Chondrocyte (in vitro differentiated cells): ENCODE data around the gene ATP6AP1. TPM values are rescaled to one million over a fixed set of nuclear protein-coding genes. Genes with fewer than 3 reads are reported as not detected.

Experiments used
- DNase-seq: peaks from one replicate; pipeline ENCODE4 v3.0.0; 2021; ENCODE audit warnings: mixed read lengths, low spot score
- H3K27ac Mint-ChIP-seq: one replicate; pipeline ENCODE4 v1.8.0; 2021; ENCODE audit warnings: mild to moderate bottlenecking, moderate library complexity, mixed read lengths; ENCODE audit not compliant: unreplicated experiment
- H3K27me3 Mint-ChIP-seq: 2 replicates; pipeline ENCODE4 v1.8.0; 2021; ENCODE audit warnings: low read depth, mixed read lengths
- H3K36me3 Mint-ChIP-seq: 2 replicates; pipeline ENCODE4 v1.8.0; 2021; ENCODE audit warnings: low read depth, mixed read lengths
- H3K4me1 Mint-ChIP-seq: 2 replicates; pipeline ENCODE4 v1.8.0; 2021; ENCODE audit warnings: low read depth, mild to moderate bottlenecking, mixed read lengths
- H3K4me3 Mint-ChIP-seq: one replicate; pipeline ENCODE4 v1.8.0; 2021; ENCODE audit warnings: mild to moderate bottlenecking, moderate library complexity, mixed read lengths; ENCODE audit not compliant: unreplicated experiment
- H3K9me3 Mint-ChIP-seq: 2 replicates; pipeline ENCODE4 v1.8.0; 2021; ENCODE audit warnings: low read depth, mixed read lengths
- CTCF ChIP-seq: fragments of 200-600 bp; sonication (generic); IDR thresholded peaks from 2 replicates; pipeline ENCODE4 v1.5.0; 2021; ENCODE audit warnings: antibody characterized with exemption, mild to moderate bottlenecking, moderate library complexity
- total RNA-seq: library from RNA; stranded (reverse); gene quantifications from 3 replicates; pipeline ENCODE4 v1.2.1, GENCODE V29; 2021

ATP6AP1 gene
- total RNA-seq, 1 donor from 2014 or later, result 136 TPM

GRCh38 chrX:154478728-154479622, 50.5 kb downstream of the ATP6AP1 start, which contains the start of gene LAGE3:
Gene LAGE3, minus strand, starts transcription at chrX:154479281. Its CDS starts 366 bp downstream, at chrX:154478915.
- DNase-seq, result peak; percentile 96
- H3K9me3 Mint-ChIP-seq, result peaks cover 4% of the 10 kb centered on the region
- TF ChIP-seq CTCF, result no peak
- peaks cover 8% of the 10 kb centered on the region for H3K4me1 Mint-ChIP-seq
- H3K36me3 Mint-ChIP-seq, result peaks cover 3% of the 10 kb centered on the region
- peak within 1 kb of the TSS; percentile 78 for H3K4me3 Mint-ChIP-seq
- H3K27me3 Mint-ChIP-seq, result no peaks in the 10 kb centered on the region
- peak within 1 kb of the TSS; percentile 88 for H3K27ac Mint-ChIP-seq

- TF ChIP-seq CTCF, result no peak
- no peak for DNase-seq
- H3K4me1 Mint-ChIP-seq, result peaks cover 12% of the 10 kb centered on the region
- H3K36me3 Mint-ChIP-seq, result peaks cover 3% of the 10 kb centered on the region
- H3K4me3 Mint-ChIP-seq, result no peak overlapping the region
- no peak overlapping the region for H3K27ac Mint-ChIP-seq
- no peaks in the 10 kb centered on the region for H3K27me3 Mint-ChIP-seq
- H3K9me3 Mint-ChIP-seq, result peaks cover 4% of the 10 kb centered on the region
Observed at GRCh38 chrX:154481195-154481594, 52.7 kb downstream of the ATP6AP1 start.

- no peak for TF ChIP-seq CTCF
- H3K4me1 Mint-ChIP-seq, result peaks cover 14% of the 10 kb centered on the region
- no peaks in the 10 kb centered on the region for H3K27me3 Mint-ChIP-seq
- H3K36me3 Mint-ChIP-seq, result peaks cover 3% of the 10 kb centered on the region
- no peak overlapping the region for H3K4me3 Mint-ChIP-seq
- H3K27ac Mint-ChIP-seq, result no peak overlapping the region
- peaks cover 4% of the 10 kb centered on the region for H3K9me3 Mint-ChIP-seq
- peak; percentile 91 for DNase-seq
Observed at GRCh38 chrX:154481911-154482601, 53.6 kb downstream of the ATP6AP1 start.

- H3K9me3 Mint-ChIP-seq, result peaks cover 4% of the 10 kb centered on the region
- H3K4me1 Mint-ChIP-seq, result peaks cover 14% of the 10 kb centered on the region
- no peak for TF ChIP-seq CTCF
- H3K27me3 Mint-ChIP-seq, result no peaks in the 10 kb centered on the region
- DNase-seq, result no peak
- peaks cover 3% of the 10 kb centered on the region for H3K36me3 Mint-ChIP-seq
- no peak overlapping the region for H3K27ac Mint-ChIP-seq
- H3K4me3 Mint-ChIP-seq, result no peak overlapping the region
Observed at GRCh38 chrX:154482786-154483185, 54.3 kb downstream of the ATP6AP1 start.

GRCh38 chrX:154483325-154483724, 54.8 kb downstream of the ATP6AP1 start:
- Mint-ChIP-seq H3K9me3 (peaks cover 4% of the 10 kb centered on the region), H3K27ac (no peak overlapping the region)

More at GRCh38 chrX:154483325-154483724, 54.8 kb downstream of the ATP6AP1 start:
- no peak for TF ChIP-seq CTCF
- DNase-seq, result no peak
- no peaks in the 10 kb centered on the region for H3K27me3 Mint-ChIP-seq
- peaks cover 14% of the 10 kb centered on the region for H3K4me1 Mint-ChIP-seq
- peaks cover 7% of the 10 kb centered on the region for H3K36me3 Mint-ChIP-seq
- no peak overlapping the region for H3K4me3 Mint-ChIP-seq
